Gastroesophageal sphincter (tissue), 3 donors: ENCODE results near the gene FBXO41.

Experiments
- POLR2A ChIP-seq, 2 donors: fragments of 450-650 bp; IDR thresholded peaks; one replicate each; pipeline ENCODE4 v1.6.1; 2017; ENCODE audit warnings: antibody characterized with exemption in 2 of 2, mild to moderate bottlenecking in 2 of 2, moderate library complexity in 1 of 2
- TF ChIP-seq, protein P1 (sequence below), 4 experiments: fragments of 200-600 bp in 2 of 4; fragments of 450-650 bp in 2 of 4; sonication (generic) in 1 of 4; IDR thresholded peaks; one replicate each; pipeline ENCODE4 v1.5.1; 2017 to 2019; ENCODE audit warnings: antibody characterized with exemption in 4 of 4, mild to moderate bottlenecking in 2 of 4, moderate library complexity in 2 of 4

DNA sequence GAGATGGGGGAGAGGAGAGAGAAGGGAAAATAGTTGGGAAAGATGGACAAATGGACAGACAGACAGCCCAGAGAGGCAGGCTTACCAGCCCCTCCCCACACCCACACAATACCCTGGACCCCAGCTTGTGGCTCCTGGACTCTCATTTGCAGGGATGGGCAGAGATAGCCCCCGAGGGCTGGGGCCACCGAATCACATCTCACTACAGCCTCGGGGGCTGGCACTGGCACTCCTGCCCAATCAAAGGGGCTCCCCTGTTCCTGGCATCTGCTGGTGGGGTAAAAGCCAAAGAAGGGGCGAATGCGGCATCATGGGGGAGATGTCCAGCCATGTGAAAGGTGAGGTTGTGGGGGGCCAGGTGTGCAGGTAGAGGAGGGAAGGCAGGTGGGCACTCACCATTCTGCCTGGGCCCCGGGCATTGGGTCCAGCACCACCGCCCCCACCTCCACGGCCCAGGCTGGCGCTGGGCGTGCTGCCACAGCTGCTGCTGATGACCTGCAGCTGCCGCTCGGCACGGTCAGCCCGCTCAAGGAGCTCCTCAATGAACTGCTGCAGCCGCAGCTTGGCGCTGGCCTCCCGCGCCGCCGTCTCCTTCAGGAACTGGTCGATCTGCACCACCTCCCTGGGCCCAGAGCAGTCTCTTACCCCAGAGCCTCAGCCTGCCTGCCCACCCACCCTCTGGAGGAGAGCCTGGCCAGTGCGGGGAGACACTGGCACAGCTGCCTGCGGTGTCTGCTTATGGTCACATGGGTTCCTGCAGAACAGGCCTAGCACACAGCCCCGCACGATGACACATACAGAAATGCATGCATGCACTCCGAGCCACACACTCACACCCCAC, 18.0 kb downstream of the FBXO41 start:
- TF ChIP-seq POLR2A (IDR thresholded peaks at IDR 0.05) = no peak
- TF ChIP-seq, protein P1, sequence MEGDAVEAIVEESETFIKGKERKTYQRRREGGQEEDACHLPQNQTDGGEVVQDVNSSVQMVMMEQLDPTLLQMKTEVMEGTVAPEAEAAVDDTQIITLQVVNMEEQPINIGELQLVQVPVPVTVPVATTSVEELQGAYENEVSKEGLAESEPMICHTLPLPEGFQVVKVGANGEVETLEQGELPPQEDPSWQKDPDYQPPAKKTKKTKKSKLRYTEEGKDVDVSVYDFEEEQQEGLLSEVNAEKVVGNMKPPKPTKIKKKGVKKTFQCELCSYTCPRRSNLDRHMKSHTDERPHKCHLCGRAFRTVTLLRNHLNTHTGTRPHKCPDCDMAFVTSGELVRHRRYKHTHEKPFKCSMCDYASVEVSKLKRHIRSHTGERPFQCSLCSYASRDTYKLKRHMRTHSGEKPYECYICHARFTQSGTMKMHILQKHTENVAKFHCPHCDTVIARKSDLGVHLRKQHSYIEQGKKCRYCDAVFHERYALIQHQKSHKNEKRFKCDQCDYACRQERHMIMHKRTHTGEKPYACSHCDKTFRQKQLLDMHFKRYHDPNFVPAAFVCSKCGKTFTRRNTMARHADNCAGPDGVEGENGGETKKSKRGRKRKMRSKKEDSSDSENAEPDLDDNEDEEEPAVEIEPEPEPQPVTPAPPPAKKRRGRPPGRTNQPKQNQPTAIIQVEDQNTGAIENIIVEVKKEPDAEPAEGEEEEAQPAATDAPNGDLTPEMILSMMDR (IDR thresholded peaks at IDR 0.05) = no peak
